ENCODE data around the gene NARF. TPM values are rescaled to one million over a fixed set of nuclear protein-coding genes. Genes with fewer than 3 reads are reported as not detected.

The NARF gene
- polyA plus RNA-seq, 1 of the 3 experiments (the other 2 are of a cell fraction): 128 TPM

DNA sequence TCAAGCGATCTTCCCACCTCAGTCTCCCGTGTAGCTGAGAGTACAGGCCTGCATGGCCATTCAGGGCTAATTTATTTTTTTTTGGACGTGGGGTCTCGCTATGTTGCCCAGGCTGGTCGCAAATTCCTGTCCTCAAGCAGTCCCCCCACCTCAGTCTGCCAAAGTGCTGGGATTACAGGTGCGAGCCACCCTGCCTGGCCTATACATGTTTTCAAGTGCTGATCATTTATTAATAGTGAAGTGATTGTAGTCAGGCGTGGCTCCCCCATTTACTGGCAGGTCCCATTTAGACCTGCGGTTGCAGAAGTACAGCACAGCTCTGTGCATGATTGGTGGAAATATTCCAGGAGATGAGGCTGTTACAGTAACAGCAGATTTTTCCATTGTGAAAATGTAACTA is 69.4 kb downstream of the NARF start:
- H3K9ac ChIP-seq: no peak overlapping the region; the same call in 1 of the 2 replicates
- H3K9me3 ChIP-seq: no peaks in the 10 kb centered on the region
- peaks cover 24 to 36% of the 10 kb centered on the region in 2 experiments for H3K4me1 ChIP-seq (ENCODE audit: control insufficient read depth in 1 of 2, insufficient read depth in 2 of 2, low read depth in 1 of 2, low read length in 1 of 2)
- H3F3A ChIP-seq (replicated peaks; ENCODE audit: insufficient read depth): peaks cover 39% of the 10 kb centered on the region
- no peak overlapping the region for H3K4me3 ChIP-seq (ENCODE audit: low read depth in 2 of 2, low read length in 1 of 2)
- H3K79me2 ChIP-seq (ENCODE audit: insufficient read depth): peaks cover 100% of the 10 kb centered on the region
- H2AFZ ChIP-seq (ENCODE audit: low read depth): no peak overlapping the region
- TF ChIP-seq FOXM1 (IDR thresholded peaks at IDR 0.05; ENCODE audit: low read depth) (no peak), JUND (IDR thresholded peaks at IDR 0.05) (no peak), NFIC (IDR thresholded peaks at IDR 0.05; ENCODE audit: borderline replicate concordance) (no peak), SIN3A (IDR thresholded peaks at IDR 0.05; ENCODE audit: borderline replicate concordance, low read depth, low read length) (no peak), CHD2 (IDR thresholded peaks at IDR 0.05; ENCODE audit: low read length, partially characterized antibody) (no peak), MEF2A (IDR thresholded peaks at IDR 0.05; ENCODE audit: borderline replicate concordance, low read depth) (no peak), FOXJ3 (CRISPR knock-in tag; IDR thresholded peaks at IDR 0.05) (no peak), RCOR1 (IDR thresholded peaks at IDR 0.05; ENCODE audit: low read length) (no peak), MXI1 (IDR thresholded peaks at IDR 0.05; ENCODE audit: low read depth, low read length) (no peak), GABPA (IDR thresholded peaks at IDR 0.05; ENCODE audit: low read depth) (no peak), TCF12 (IDR thresholded peaks at IDR 0.05) (no peak), YY1 (IDR thresholded peaks at IDR 0.05; ENCODE audit: low read depth) (no peak), EZH2phosphoT487 (IDR thresholded peaks at IDR 0.05; ENCODE audit: borderline replicate concordance, low read depth) (no peak)
- TF ChIP-seq, protein P1, sequence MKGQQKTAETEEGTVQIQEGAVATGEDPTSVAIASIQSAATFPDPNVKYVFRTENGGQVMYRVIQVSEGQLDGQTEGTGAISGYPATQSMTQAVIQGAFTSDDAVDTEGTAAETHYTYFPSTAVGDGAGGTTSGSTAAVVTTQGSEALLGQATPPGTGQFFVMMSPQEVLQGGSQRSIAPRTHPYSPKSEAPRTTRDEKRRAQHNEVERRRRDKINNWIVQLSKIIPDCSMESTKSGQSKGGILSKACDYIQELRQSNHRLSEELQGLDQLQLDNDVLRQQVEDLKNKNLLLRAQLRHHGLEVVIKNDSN (IDR thresholded peaks at IDR 0.05; ENCODE audit: borderline replicate concordance, low read depth): no peak
- TF ChIP-seq, protein P2, sequence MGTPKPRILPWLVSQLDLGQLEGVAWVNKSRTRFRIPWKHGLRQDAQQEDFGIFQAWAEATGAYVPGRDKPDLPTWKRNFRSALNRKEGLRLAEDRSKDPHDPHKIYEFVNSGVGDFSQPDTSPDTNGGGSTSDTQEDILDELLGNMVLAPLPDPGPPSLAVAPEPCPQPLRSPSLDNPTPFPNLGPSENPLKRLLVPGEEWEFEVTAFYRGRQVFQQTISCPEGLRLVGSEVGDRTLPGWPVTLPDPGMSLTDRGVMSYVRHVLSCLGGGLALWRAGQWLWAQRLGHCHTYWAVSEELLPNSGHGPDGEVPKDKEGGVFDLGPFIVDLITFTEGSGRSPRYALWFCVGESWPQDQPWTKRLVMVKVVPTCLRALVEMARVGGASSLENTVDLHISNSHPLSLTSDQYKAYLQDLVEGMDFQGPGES (IDR thresholded peaks at IDR 0.05; ENCODE audit: low read depth, low read length): no peak
- TF ChIP-seq, protein P3, sequence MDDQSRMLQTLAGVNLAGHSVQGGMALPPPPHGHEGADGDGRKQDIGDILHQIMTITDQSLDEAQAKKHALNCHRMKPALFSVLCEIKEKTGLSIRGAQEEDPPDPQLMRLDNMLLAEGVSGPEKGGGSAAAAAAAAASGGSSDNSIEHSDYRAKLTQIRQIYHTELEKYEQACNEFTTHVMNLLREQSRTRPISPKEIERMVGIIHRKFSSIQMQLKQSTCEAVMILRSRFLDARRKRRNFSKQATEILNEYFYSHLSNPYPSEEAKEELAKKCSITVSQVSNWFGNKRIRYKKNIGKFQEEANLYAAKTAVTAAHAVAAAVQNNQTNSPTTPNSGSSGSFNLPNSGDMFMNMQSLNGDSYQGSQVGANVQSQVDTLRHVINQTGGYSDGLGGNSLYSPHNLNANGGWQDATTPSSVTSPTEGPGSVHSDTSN (IDR thresholded peaks at IDR 0.05): no peak
- TF ChIP-seq, protein P4, sequence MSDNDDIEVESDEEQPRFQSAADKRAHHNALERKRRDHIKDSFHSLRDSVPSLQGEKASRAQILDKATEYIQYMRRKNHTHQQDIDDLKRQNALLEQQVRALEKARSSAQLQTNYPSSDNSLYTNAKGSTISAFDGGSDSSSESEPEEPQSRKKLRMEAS (IDR thresholded peaks at IDR 0.05; ENCODE audit: low read depth): no peak
- POLR2A ChIA-PET: no interaction called here
- H3K9me2 ChIP-seq: no peaks in the 10 kb centered on the region
- H3K27me3 ChIP-seq (ENCODE audit: insufficient read depth): no peaks in the 10 kb centered on the region
- H3K27ac ChIP-seq (ENCODE audit: low read depth in 2 of 2, low read length in 1 of 2): peak overlapping the region; percentile 47 to 63; a peak in 2 of 4 replicates
- CTCF ChIA-PET: interaction anchor here (1.0 to 5.4 kb wide), 14 partner anchors 9 to 227 kb away, joined by 3 to 35 read pairs (median 4); no protein-coding TSS in a partner anchor
- peaks cover 97% of the 10 kb centered on the region for H4K20me1 ChIP-seq (ENCODE audit: insufficient read depth)
- 93% methylated on average over 8 of the region's 8 CpGs for WGBS (ENCODE audit: low lambda C conversion rate)
- H3K4me2 ChIP-seq: no peak overlapping the region
- DNase-seq: no peak
- peaks cover 0 to 6% of the 10 kb centered on the region in 2 experiments for H3K36me3 ChIP-seq (replicated peaks in 1 of 2; ENCODE audit: control insufficient read depth in 1 of 2, insufficient read depth in 2 of 2, low read length in 1 of 2)
